Keratinocyte (primary cell): Measurements from ENCODE around the gene FLYWCH1. TPM values are rescaled to one million over a fixed set of nuclear protein-coding genes. Genes with fewer than 3 reads are reported as not detected.

Experiments
- DNase-seq: peaks from one replicate; pipeline ENCODE4 v3.0.0-alpha.2; 2011; ENCODE audit warnings: low read depth, missing footprints, low spot score
- FAIRE-seq: peaks from 2 replicates; lab custom pipeline; 2011; peaks lifted over from hg19 to GRCh38; lab: Jason Lieb, UNC
- H2AFZ ChIP-seq: 2 replicates; pipeline ENCODE4 v1.6.0; 2012; ENCODE audit warnings: low read length, control low read depth, inconsistent platforms; ENCODE audit not compliant: control insufficient read depth
- H3K27ac ChIP-seq: 2 replicates; pipeline ENCODE4 v1.5.1; 2011; ENCODE audit warnings: low read length; ENCODE audit not compliant: control insufficient read depth, insufficient read depth
- H3K27me3 ChIP-seq: 3 replicates; pipeline ENCODE4 v1.6.0; 2011; ENCODE audit warnings: low read length; ENCODE audit not compliant: control insufficient read depth, insufficient read depth; ENCODE audit errors: extremely low read depth
- H3K36me3 ChIP-seq, 2 experiments: 2 replicates in 1 of 2; 3 replicates in 1 of 2; pipeline ENCODE4 v1.5.1; 2011; ENCODE audit warnings: low read length in 2 of 2, mild to moderate bottlenecking in 1 of 2; ENCODE audit not compliant: control insufficient read depth in 2 of 2, insufficient read depth in 2 of 2; ENCODE audit errors: extremely low read depth in 1 of 2
- H3K4me1 ChIP-seq: 3 replicates; pipeline ENCODE4 v1.5.1; 2011; ENCODE audit warnings: low read length; ENCODE audit not compliant: control insufficient read depth, insufficient read depth; ENCODE audit errors: extremely low read depth
- H3K4me2 ChIP-seq: 3 replicates; pipeline ENCODE4 v1.6.0; 2011; ENCODE audit warnings: low read depth, low read length; ENCODE audit not compliant: control insufficient read depth, insufficient read depth; ENCODE audit errors: extremely low read depth
- H3K4me3 ChIP-seq, 3 experiments: fragments of 200-600 bp in 1 of 3; sonication (generic) in 1 of 3; 2 replicates in 2 of 3; 3 replicates in 1 of 3; pipeline ENCODE4 v1.5.1; 2011 to 2016; ENCODE audit warnings: low read length in 3 of 3, mild to moderate bottlenecking in 3 of 3, control low read depth in 2 of 3, inconsistent platforms in 1 of 3, low read depth in 1 of 3, mixed read lengths in 1 of 3, mixed run types in 1 of 3, moderate library complexity in 1 of 3; ENCODE audit not compliant: control insufficient read depth in 2 of 3, insufficient read depth in 2 of 3; ENCODE audit errors: extremely low read depth in 1 of 3
- H3K79me2 ChIP-seq: 2 replicates; pipeline ENCODE4 v1.6.0; 2012; ENCODE audit warnings: low read length; ENCODE audit not compliant: control insufficient read depth, insufficient read depth
- H3K9ac ChIP-seq: 3 replicates; pipeline ENCODE4 v1.6.0; 2011; ENCODE audit warnings: low read length; ENCODE audit not compliant: control insufficient read depth, insufficient read depth; ENCODE audit errors: extremely low read depth
- H3K9me1 ChIP-seq: 3 replicates; pipeline ENCODE4 v1.6.0; 2011; ENCODE audit warnings: low read length; ENCODE audit not compliant: control insufficient read depth, insufficient read depth; ENCODE audit errors: extremely low read depth
- H3K9me3 ChIP-seq: 2 replicates; pipeline ENCODE4 v1.5.1; 2012; ENCODE audit warnings: low read depth, low read length; ENCODE audit not compliant: control insufficient read depth
- H4K20me1 ChIP-seq: 3 replicates; pipeline ENCODE4 v1.6.0; 2011; ENCODE audit warnings: low read length; ENCODE audit not compliant: control insufficient read depth, insufficient read depth; ENCODE audit errors: extremely low read depth
- EZH2 ChIP-seq: IDR thresholded peaks from one replicate; pipeline ENCODE4 v1.6.1; 2012; ENCODE audit warnings: inconsistent platforms, mild to moderate bottlenecking, low read length, moderate library complexity
- dilution Hi-C: fragments of 300-500 bp; cut with MboI; formaldehyde crosslinking; loops from one replicate; pipeline ENCODE4 v1.7.0; 2020; ENCODE audit warnings: low sequenced_read_pairs; ENCODE audit not compliant: extremely low pct_ligation_motif_present
- polyA plus RNA-seq, 5 experiments: library from polyadenylated mRNA; depleted of rRNA in 3 of 5; stranded (reverse) in 3 of 5; stranded (forward) in 1 of 5; unstranded in 1 of 5; fragments of >200 nt; gene quantifications; 1 replicate in 1 of 5; 2 replicates in 3 of 5; 3 replicates in 1 of 5; pipeline versions ENCODE4 v1.2.1 to v1.2.3, GENCODE V29; 2011 to 2012; ENCODE audit warnings: missing spikeins in 2 of 5, low read depth in 1 of 5, low replicate concordance in 1 of 5
- TF ChIP-seq, protein P1 (sequence below), 3 experiments: IDR thresholded peaks in 1 of 3; conservative IDR thresholded peaks in 1 of 3; optimal IDR thresholded peaks in 1 of 3; 2 replicates in 2 of 3; 3 replicates in 1 of 3; pipeline versions ENCODE3 to v1.5.1; 2011; ENCODE audit warnings: low read length in 3 of 3, mild to moderate bottlenecking in 3 of 3, moderate library complexity in 2 of 3, control low read depth in 1 of 3, inconsistent platforms in 1 of 3; ENCODE audit not compliant: insufficient read depth in 2 of 3; ENCODE audit errors: extremely low read depth in 1 of 3

Gene FLYWCH1
- polyA plus RNA-seq, 1 donor (not counting 4 experiments of a cell fraction or from before 2014, with no cell fraction given): 16.2 TPM

DNA sequence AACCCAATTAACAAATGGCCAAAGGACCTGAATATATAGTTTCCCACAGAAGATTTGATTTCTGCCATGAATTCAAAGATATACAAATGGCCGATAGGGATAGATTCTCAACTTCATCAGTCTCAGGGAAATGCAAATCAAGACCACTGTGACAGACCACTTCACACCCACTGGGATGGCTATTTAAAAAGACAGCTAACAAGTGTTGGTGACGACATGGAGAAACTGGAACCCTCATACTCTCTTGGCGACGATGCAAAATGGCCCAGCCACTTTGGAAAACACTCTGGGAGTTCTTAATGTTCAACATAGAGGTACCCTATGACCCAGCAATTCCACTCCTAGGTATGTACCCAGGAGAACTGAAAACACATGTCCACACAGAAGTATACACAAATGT lies 34.9 kb downstream of the FLYWCH1 start:
- H4K20me1 ChIP-seq: no peaks in the 10 kb centered on the region
- no peak overlapping the region for H2AFZ ChIP-seq
- no peak overlapping the region for H3K9ac ChIP-seq
- TF ChIP-seq, protein P1, sequence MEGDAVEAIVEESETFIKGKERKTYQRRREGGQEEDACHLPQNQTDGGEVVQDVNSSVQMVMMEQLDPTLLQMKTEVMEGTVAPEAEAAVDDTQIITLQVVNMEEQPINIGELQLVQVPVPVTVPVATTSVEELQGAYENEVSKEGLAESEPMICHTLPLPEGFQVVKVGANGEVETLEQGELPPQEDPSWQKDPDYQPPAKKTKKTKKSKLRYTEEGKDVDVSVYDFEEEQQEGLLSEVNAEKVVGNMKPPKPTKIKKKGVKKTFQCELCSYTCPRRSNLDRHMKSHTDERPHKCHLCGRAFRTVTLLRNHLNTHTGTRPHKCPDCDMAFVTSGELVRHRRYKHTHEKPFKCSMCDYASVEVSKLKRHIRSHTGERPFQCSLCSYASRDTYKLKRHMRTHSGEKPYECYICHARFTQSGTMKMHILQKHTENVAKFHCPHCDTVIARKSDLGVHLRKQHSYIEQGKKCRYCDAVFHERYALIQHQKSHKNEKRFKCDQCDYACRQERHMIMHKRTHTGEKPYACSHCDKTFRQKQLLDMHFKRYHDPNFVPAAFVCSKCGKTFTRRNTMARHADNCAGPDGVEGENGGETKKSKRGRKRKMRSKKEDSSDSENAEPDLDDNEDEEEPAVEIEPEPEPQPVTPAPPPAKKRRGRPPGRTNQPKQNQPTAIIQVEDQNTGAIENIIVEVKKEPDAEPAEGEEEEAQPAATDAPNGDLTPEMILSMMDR (optimal IDR thresholded peaks at IDR 0.05 in 1 of 3, IDR thresholded peaks at IDR 0.05 in 1 of 3, conservative IDR thresholded peaks at IDR 0.05 in 1 of 3; ENCODE audit: extremely low read depth in 1 of 3, insufficient read depth in 2 of 3, low read length in 3 of 3): no peak
- no peak for TF ChIP-seq EZH2
- H3K9me1 ChIP-seq: no peaks in the 10 kb centered on the region
- H3K4me3 ChIP-seq: no peak overlapping the region
- dilution Hi-C loops: no loop called here
- no peaks in the 10 kb centered on the region for H3K79me2 ChIP-seq
- no peaks in the 10 kb centered on the region for H3K9me3 ChIP-seq
- peaks cover 5 to 14% of the 10 kb centered on the region in 2 experiments for H3K36me3 ChIP-seq
- no peak overlapping the region for H3K4me2 ChIP-seq
- no peaks in the 10 kb centered on the region for H3K27me3 ChIP-seq
- DNase-seq (no peak), FAIRE-seq (no peak)
- no peak overlapping the region for H3K27ac ChIP-seq
- no peaks in the 10 kb centered on the region for H3K4me1 ChIP-seq

DNA sequence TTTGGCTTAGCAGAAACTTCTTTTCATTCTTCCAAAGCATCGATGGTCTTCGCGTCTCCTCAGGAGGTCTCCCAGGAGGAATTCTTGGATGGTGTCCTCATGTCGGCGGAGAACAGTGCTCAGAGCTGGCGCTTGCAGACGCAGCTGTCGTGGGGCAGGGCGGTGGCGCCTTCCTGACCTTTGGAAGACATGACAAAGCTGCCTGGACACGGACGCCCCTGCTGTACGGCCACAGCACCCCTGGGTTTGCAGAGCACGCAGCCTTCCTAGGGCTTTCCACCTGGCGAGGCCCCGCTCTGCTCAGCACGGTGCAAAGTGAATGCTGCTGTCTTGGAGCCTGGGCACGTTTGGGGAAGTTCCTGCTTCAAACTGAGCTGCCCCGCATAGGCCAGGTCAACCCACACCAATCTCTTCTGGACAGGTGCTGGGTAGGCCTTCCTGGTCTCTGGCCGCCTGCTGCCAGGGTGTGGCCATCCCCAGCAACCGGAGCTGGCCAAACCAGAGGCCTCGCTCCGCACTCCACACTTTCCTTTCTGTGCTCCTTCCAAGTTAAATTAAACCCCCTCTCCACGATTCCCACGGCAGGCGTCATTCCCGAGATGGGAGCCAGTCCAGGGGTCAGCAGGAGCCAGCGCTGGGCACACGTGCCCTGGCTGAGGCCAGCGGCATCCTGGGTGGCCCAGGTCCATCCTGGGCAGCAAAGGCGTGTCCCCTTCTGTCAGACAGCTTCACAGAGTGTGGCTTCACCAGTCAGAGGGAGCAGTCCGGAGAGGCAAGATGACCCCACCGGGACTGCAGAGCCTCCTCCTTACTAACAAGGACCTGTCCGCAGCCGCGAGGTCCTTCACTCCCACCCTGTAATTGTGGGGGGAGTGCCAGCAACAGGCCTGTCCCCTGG lies 37.3 kb downstream of the FLYWCH1 start:
- no peak overlapping the region for H3K4me3 ChIP-seq
- no peak overlapping the region for H3K9ac ChIP-seq
- dilution Hi-C loops: no loop called here
- H3K9me1 ChIP-seq: no peaks in the 10 kb centered on the region
- no peak for DNase-seq
- no peak overlapping the region for H2AFZ ChIP-seq
- H3K36me3 ChIP-seq: peaks cover 0 to 11% of the 10 kb centered on the region in 2 experiments
- no peak for FAIRE-seq
- peaks cover 6% of the 10 kb centered on the region for H3K4me1 ChIP-seq
- no peak overlapping the region for H3K27ac ChIP-seq
- H3K79me2 ChIP-seq: no peaks in the 10 kb centered on the region
- H4K20me1 ChIP-seq: no peaks in the 10 kb centered on the region
- no peak overlapping the region for H3K4me2 ChIP-seq
- no peaks in the 10 kb centered on the region for H3K27me3 ChIP-seq
- no peaks in the 10 kb centered on the region for H3K9me3 ChIP-seq
- no peak for TF ChIP-seq EZH2
